Ishikawa (cell line): ENCODE data around the gene TRH.

Source experiments
- EP300 ChIP-seq: IDR thresholded peaks from 2 replicates; pipeline ENCODE4 v1.6.1; 2012; ENCODE audit warnings: borderline replicate concordance
- TAF1 ChIP-seq: IDR thresholded peaks from 2 replicates; pipeline ENCODE4 v1.6.1; 2012; ENCODE audit warnings: low read depth, mild to moderate bottlenecking

DNA sequence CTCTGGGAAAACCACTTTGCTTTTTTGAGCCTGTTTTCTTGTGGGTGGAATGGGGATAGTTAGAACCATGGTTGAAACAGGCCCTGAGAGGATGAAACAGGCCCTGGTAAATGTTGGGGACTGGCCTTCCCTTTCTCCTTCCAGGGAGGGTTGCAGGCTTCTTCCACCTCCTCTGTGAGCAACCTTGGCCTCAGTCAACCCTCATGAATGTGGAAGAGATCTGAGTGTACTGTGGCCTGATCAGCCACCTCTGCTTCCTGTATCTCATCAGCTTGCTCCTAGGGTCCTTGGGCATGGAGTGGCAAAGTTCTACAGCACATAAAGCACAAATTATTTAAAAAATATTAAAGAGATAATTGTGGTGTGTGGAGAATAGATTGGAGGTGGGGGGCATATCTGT, 17.6 kb upstream of the TRH start:
- TF ChIP-seq TAF1, result no peak
- TF ChIP-seq EP300, result no peak
